Stimulated activated CD4-positive, alpha-beta T cell treated with anti-CD3 and anti-CD28 coated beads, TNF-alpha, amount 100 ng/mL, for 48 hours (primary cell): Measurements from ENCODE around the gene UNC79.

Experiments
- DNase-seq, 3 donors: peaks; one replicate each; pipeline ENCODE4 v3.0.0-alpha.2; 2020; ENCODE audit warnings: low read depth in 3 of 3

UNC79 gene

GRCh38 chr14:93748208-93749075 is 317.7 kb downstream of the UNC79 start:
- no peak for DNase-seq

GRCh38 chr14:93749076-93749420 is 318.3 kb downstream of the UNC79 start:
- DNase-seq = no peak

GRCh38 chr14:93751946-93752655 is 321.4 kb downstream of the UNC79 start:
- no peak for DNase-seq

GRCh38 chr14:93752980-93753561 is 322.3 kb downstream of the UNC79 start:
- DNase-seq = no peak

- no peak for DNase-seq
Observed at GRCh38 chr14:93753647-93754046, 322.9 kb downstream of the UNC79 start.

DNA sequence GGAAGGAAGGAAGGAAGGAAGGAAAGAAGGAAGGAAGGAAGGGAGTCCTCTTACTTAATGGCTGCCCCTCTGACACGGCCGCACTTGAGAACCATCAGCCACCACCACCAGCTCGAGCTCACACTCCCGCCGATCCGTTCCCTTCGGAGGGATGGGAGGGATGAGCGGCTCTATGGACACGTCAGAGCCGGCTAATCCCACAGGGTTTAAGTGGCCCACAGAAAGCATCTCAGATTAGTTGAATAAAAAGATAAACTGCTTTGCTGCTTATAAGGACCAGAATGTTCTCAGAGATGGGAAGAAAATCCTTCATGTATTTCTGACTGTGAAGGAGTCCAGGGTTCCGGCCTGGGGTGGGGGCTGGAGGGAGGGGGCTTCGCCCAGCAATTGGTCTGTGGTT is 326.5 kb downstream of the UNC79 start:
- DNase-seq = no peak
